A673 (cell line): ENCODE data around the gene RTN4RL1. TPM values are rescaled to one million over a fixed set of nuclear protein-coding genes. Genes with fewer than 3 reads are reported as not detected.

Experiments used
- Bru-seq: library from RNA; stranded (reverse); fragments of 400-500 nt; gene quantifications from one replicate; lab custom pipeline; 2021; lab: Mats Ljungman, UMichigan
- BruChase-seq, 2 experiments: library from RNA; stranded (reverse); fragments of 400-500 nt; gene quantifications; one replicate each; lab custom pipeline; 2021; lab: Mats Ljungman, UMichigan
- BruUV-seq: library from RNA; stranded (reverse); fragments of 400-500 nt; replicated peaks from 2 replicates; lab custom pipeline; 2021; lab: Mats Ljungman, UMichigan
- CTCF ChIA-PET: fragments of 300-600 bp; sonication (Branson Sonifier 250); formaldehyde crosslinking; loops from one replicate; lab custom pipeline; 2022; ENCODE audit warnings: antibody characterized with exemption; lab: Charles Lee
- POLR2A ChIA-PET: fragments of 300-600 bp; sonication (Branson Sonifier 250); formaldehyde crosslinking; loops from one replicate; lab custom pipeline; 2022; ENCODE audit warnings: antibody characterized with exemption; ENCODE audit not compliant: low non-redundant PET; lab: Charles Lee
- DNase-seq: peaks from one replicate; pipeline ENCODE4 v3.0.0-alpha.2; 2015; ENCODE audit warnings: low spot score
- H3K27ac ChIP-seq: fragments of 200-600 bp; sonication (generic); 2 replicates; pipeline ENCODE4 v1.5.1; 2016; ENCODE audit warnings: mixed run types, low read depth, mild to moderate bottlenecking, mixed read lengths, antibody characterized with exemption, low read length; ENCODE audit not compliant: poor library complexity, severe bottlenecking
- H3K27me3 ChIP-seq: fragments of 200-600 bp; sonication (generic); replicated peaks from 2 replicates; pipeline ENCODE4 v1.6.1; 2017; ENCODE audit warnings: mixed run types, low read depth, mild to moderate bottlenecking, mixed read lengths, antibody characterized with exemption, low read length; ENCODE audit not compliant: insufficient read depth, poor library complexity
- H3K36me3 ChIP-seq: fragments of 200-600 bp; sonication (generic); 2 replicates; pipeline ENCODE4 v1.6.1; 2016; ENCODE audit warnings: mixed run types, mild to moderate bottlenecking, mixed read lengths, antibody characterized with exemption, low read length; ENCODE audit not compliant: insufficient read depth, poor library complexity, severe bottlenecking
- H3K4me1 ChIP-seq: fragments of 200-600 bp; sonication (generic); 2 replicates; pipeline ENCODE4 v1.6.1; 2017; ENCODE audit warnings: mixed run types, mild to moderate bottlenecking, mixed read lengths, antibody characterized with exemption, low read length; ENCODE audit not compliant: insufficient read depth, poor library complexity, severe bottlenecking
- H3K4me3 ChIP-seq: fragments of 200-600 bp; sonication (generic); 2 replicates; pipeline ENCODE4 v1.5.1; 2016; ENCODE audit warnings: low read depth, mixed run types, mild to moderate bottlenecking, mixed read lengths, low read length; ENCODE audit not compliant: poor library complexity, severe bottlenecking
- H3K9me3 ChIP-seq: fragments of 200-600 bp; sonication (generic); 2 replicates; pipeline ENCODE4 v1.6.1; 2016; ENCODE audit warnings: mixed run types, low read depth, mild to moderate bottlenecking, mixed read lengths, antibody characterized with exemption, low read length; ENCODE audit not compliant: poor library complexity, severe bottlenecking
- EZH2 ChIP-seq: fragments of 200-600 bp; sonication (generic); IDR thresholded peaks from 2 replicates; pipeline ENCODE4 v1.6.1; 2017; ENCODE audit warnings: borderline replicate concordance, low read depth, mild to moderate bottlenecking, mixed read lengths, antibody characterized with exemption, low read length; ENCODE audit not compliant: poor library complexity, severe bottlenecking
- intact Hi-C: fragments of 100-400 bp; cut with micrococcal nuclease; formaldehyde crosslinking; loops from one replicate; pipeline ENCODE4 v1.10.0; 2022; ENCODE audit not compliant: unreplicated experiment
- long read RNA-seq: library from polyadenylated mRNA; stranded (forward); transcript quantifications from one replicate; pipeline ENCODE4 v2.0.0, GENCODE V29; 2022
- total RNA-seq: library from RNA; stranded (reverse); gene quantifications from 2 replicates; pipeline ENCODE4 v1.2.3, GENCODE V29; 2021
- TF ChIP-seq, protein P1 (sequence below): fragments of 300-800, 200-600 bp; sonication (generic); conservative IDR thresholded peaks from 2 replicates; pipeline ENCODE4 v1.5.1; 2017; ENCODE audit warnings: low read depth, mild to moderate bottlenecking, antibody characterized with exemption, low read length, moderate library complexity, mixed read lengths

The RTN4RL1 gene, protein sequence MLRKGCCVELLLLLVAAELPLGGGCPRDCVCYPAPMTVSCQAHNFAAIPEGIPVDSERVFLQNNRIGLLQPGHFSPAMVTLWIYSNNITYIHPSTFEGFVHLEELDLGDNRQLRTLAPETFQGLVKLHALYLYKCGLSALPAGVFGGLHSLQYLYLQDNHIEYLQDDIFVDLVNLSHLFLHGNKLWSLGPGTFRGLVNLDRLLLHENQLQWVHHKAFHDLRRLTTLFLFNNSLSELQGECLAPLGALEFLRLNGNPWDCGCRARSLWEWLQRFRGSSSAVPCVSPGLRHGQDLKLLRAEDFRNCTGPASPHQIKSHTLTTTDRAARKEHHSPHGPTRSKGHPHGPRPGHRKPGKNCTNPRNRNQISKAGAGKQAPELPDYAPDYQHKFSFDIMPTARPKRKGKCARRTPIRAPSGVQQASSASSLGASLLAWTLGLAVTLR
- total RNA-seq (0.80 and 1.0 TPM in 2 replicates), Bru-seq, nascent RNA (percentile 26 among the genes with signal in this experiment), BruChase-seq, experiment 1, labeled RNA remaining after a 2-hour chase (percentile 33 among the genes with signal in this experiment), BruChase-seq, experiment 2, labeled RNA remaining after a 6-hour chase (percentile 43 among the genes with signal in this experiment)
- long read RNA-seq, transcript RTN4RL1-201 (2 exons, 3,625 nt): major isoform, 11 of 12 reads
- long read RNA-seq, partial matches to known transcripts: 0 of 12 reads
- long read RNA-seq, other reads (novel, unspliced or antisense): 1 of 12 reads

DNA sequence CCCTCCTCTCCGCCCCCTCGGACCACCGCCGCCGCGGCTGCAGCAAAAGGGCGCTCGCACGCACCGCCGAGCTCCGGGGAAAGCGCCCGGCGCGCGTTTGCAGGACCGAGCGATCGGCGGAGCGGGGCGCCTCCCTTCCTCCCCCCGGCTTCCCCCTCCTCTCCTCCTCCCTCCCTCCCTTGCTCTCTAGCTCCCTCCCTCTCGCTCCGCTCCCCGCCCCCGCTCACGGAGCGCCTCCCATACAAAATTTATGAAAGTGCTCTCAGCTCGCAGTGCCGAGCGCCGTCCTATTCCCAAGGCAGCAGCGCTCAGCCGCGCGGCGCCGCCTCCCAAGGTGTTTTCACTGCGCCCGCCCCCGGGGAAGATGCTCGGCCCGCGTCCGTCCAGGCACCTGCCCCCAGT, at the start of gene RTN4RL1:
Gene RTN4RL1, minus strand, starts transcription at position 115 of the 402 bp plus-strand sequence. CDS start 469 bp downstream, outside the sequence.
- H3K4me1 ChIP-seq: peaks cover 41% of the 10 kb centered on the region
- peak within 1 kb of the TSS; percentile 67 for H3K4me3 ChIP-seq
- H3K9me3 ChIP-seq: no peaks in the 10 kb centered on the region
- H3K27ac ChIP-seq: no peak within 1 kb of the TSS
- TF ChIP-seq, protein P1, sequence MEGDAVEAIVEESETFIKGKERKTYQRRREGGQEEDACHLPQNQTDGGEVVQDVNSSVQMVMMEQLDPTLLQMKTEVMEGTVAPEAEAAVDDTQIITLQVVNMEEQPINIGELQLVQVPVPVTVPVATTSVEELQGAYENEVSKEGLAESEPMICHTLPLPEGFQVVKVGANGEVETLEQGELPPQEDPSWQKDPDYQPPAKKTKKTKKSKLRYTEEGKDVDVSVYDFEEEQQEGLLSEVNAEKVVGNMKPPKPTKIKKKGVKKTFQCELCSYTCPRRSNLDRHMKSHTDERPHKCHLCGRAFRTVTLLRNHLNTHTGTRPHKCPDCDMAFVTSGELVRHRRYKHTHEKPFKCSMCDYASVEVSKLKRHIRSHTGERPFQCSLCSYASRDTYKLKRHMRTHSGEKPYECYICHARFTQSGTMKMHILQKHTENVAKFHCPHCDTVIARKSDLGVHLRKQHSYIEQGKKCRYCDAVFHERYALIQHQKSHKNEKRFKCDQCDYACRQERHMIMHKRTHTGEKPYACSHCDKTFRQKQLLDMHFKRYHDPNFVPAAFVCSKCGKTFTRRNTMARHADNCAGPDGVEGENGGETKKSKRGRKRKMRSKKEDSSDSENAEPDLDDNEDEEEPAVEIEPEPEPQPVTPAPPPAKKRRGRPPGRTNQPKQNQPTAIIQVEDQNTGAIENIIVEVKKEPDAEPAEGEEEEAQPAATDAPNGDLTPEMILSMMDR: no peak
- TF ChIP-seq EZH2: no peak
- H3K27me3 ChIP-seq: peaks cover 13% of the 10 kb centered on the region
- DNase-seq: peak; percentile 94
- intact Hi-C loops: loop anchor here (1.0 kb wide), 1 partner anchor 117 kb away; no protein-coding TSS in a partner anchor
- no TSS peak for BruUV-seq
- ChIA-PET CTCF (interaction anchor here (0.6 to 1.8 kb wide), 4 partner anchors 10 to 374 kb away, joined by 3 to 20 read pairs (median 3); no protein-coding TSS in a partner anchor), POLR2A (no interaction called here)
- H3K36me3 ChIP-seq: no peaks in the 10 kb centered on the region

DNA sequence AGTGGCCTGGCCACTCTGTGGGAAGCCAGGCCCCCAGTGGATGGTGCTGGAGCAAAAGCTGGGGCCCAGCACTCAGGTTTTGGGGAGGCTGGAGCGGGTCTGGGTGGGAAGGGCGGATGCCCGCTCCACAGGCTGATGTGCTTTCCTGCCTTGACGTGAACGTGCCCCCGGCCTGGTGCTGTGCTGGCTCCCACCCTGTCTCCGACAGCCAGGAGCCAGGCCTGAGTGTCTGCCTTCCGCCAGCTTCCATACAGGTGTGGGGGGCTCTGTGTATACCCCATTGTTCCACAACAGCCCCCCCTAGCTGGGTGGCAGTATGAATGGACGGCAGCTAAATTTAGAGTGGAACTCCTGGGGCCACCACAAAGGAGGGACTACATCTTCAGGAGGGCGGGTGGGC, 49.8 kb upstream of the RTN4RL1 start:
- Histone ChIP-seq H3K27me3 (no peaks in the 10 kb centered on the region), H3K4me1 (no peaks in the 10 kb centered on the region), H3K36me3 (peaks cover 5% of the 10 kb centered on the region), H3K9me3 (no peaks in the 10 kb centered on the region), H3K4me3 (no peak overlapping the region), H3K27ac (no peak overlapping the region)
- CTCF ChIA-PET: no interaction called here
- no TSS peak for BruUV-seq
- no peak for TF ChIP-seq EZH2
- TF ChIP-seq, protein P1: no peak
- POLR2A ChIA-PET: no interaction called here
- DNase-seq: no peak
- intact Hi-C loops: no loop called here

DNA sequence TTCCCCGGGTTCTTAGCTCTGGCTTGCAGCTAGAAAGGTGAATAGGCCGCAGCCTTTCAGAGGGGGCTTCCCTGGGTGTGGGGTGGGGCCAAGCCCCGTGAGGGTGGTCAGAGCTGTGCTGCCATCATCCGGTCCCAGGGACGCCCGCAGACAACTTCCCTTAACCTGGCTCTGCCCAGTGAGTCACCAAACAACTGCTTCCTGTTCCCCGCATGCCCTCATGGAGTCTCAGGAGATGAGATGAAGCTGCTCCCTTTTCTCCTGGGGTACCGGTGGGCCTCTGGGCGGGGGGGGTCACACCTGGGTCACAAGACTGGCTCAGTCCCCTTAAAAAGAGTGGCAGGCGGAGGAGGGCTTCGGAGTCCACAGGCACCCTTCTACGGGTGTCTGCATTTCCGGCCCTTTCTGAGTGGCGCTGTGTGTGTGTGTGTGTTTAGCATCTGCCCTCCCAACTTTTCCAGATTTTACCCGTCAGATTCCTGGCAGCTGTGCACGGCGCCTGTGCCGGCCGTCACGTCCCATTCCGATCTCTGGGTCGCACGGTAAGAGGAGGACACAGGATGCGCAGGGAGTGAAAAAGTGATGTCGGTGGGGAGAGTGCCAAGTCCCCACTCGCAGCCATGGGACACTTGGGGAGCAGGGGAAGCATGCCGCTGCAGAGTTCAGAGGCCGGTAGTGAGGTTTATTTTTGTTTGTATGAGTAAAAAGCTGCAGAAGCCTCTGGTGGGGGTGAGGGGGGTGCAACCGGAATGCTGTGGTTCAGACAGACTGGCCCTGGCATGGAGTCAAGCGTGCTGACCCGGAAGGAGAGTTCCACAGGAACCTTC, 46.5 kb upstream of the RTN4RL1 start:
- no peak for DNase-seq
- H3K9me3 ChIP-seq: no peaks in the 10 kb centered on the region
- H3K4me1 ChIP-seq: peaks cover 12% of the 10 kb centered on the region
- POLR2A ChIA-PET: no interaction called here
- no peak overlapping the region for H3K4me3 ChIP-seq
- H3K27me3 ChIP-seq: no peaks in the 10 kb centered on the region
- TF ChIP-seq, protein P1: no peak
- TF ChIP-seq EZH2: no peak
- BruUV-seq: no TSS peak
- intact Hi-C loops: no loop called here
- H3K27ac ChIP-seq: no peak overlapping the region
- CTCF ChIA-PET: no interaction called here
- H3K36me3 ChIP-seq: peaks cover 10% of the 10 kb centered on the region
